SK-N-MC (cell line): ENCODE measurements around the gene NFE2.

Experiments
- DNase-seq: peaks from one replicate; pipeline ENCODE4 v3.0.0-alpha.2; 2011; ENCODE audit warnings: low read depth, low spot score
- H3K27ac ChIP-seq: fragments of 200-600 bp; sonication (generic); 2 replicates; pipeline ENCODE4 v1.5.1; 2016; ENCODE audit warnings: mixed run types
- H3K36me3 ChIP-seq: fragments of 200-600 bp; sonication (generic); 2 replicates; pipeline ENCODE4 v1.6.1; 2017; ENCODE audit warnings: antibody characterized with exemption, low read length, mixed read lengths; ENCODE audit not compliant: insufficient read depth
- H3K4me3 ChIP-seq: fragments of 200-600 bp; sonication (generic); 2 replicates; pipeline ENCODE4 v1.5.1; 2016
- H3K9ac ChIP-seq: fragments of 200-600 bp; sonication (generic); 2 replicates; pipeline ENCODE4 v1.8.0; 2017; ENCODE audit warnings: mixed run types, mixed read lengths; ENCODE audit not compliant: insufficient read length
- H3K9me3 ChIP-seq: fragments of 200-600 bp; sonication (generic); 2 replicates; pipeline ENCODE4 v1.6.1; 2017; ENCODE audit warnings: low read depth, mild to moderate bottlenecking, antibody characterized with exemption, low read length, moderate library complexity, mixed read lengths
- EZH2 ChIP-seq: fragments of 200-600 bp; sonication (generic); IDR thresholded peaks from one replicate; pipeline ENCODE4 v1.6.1; 2017; ENCODE audit warnings: antibody characterized with exemption
- FOXP2 ChIP-seq: optimal IDR thresholded peaks from 2 replicates; pipeline ENCODE3; 2011; ENCODE audit warnings: mild to moderate bottlenecking, moderate library complexity; ENCODE audit not compliant: insufficient read depth; ENCODE audit errors: extremely low read length, control extremely low read depth
- POLR2AphosphoS5 ChIP-seq: IDR thresholded peaks from 2 replicates; pipeline ENCODE4 v1.6.1; 2012; ENCODE audit warnings: mild to moderate bottlenecking, low read depth, low read length, borderline replicate concordance

Gene NFE2

GRCh38 chr12:54251667-54252284, 49.0 kb downstream of the NFE2 start:
- peaks cover 87% of the 10 kb centered on the region for H3K36me3 ChIP-seq
- no peak overlapping the region for H3K9ac ChIP-seq
- H3K27ac ChIP-seq = peak overlapping the region; percentile 62
- TF ChIP-seq POLR2AphosphoS5 (no peak), EZH2 (no peak), FOXP2 (no peak)
- no peaks in the 10 kb centered on the region for H3K9me3 ChIP-seq
- no peak for DNase-seq
- no peak overlapping the region for H3K4me3 ChIP-seq

GRCh38 chr12:54249489-54249888, 51.3 kb downstream of the NFE2 start:
- H3K36me3 ChIP-seq = peaks cover 83% of the 10 kb centered on the region
- TF ChIP-seq POLR2AphosphoS5 = no peak
- TF ChIP-seq FOXP2 = no peak
- TF ChIP-seq EZH2 = no peak
- DNase-seq = no peak

GRCh38 chr12:54246011-54246641, 54.7 kb downstream of the NFE2 start:
- TF ChIP-seq EZH2 = no peak
- no peak for TF ChIP-seq POLR2AphosphoS5
- no peak for TF ChIP-seq FOXP2
- peaks cover 85% of the 10 kb centered on the region for H3K36me3 ChIP-seq
- H3K27ac ChIP-seq = no peak overlapping the region
- H3K4me3 ChIP-seq = no peak overlapping the region
- H3K9me3 ChIP-seq = no peaks in the 10 kb centered on the region
- DNase-seq = no peak
- no peak overlapping the region for H3K9ac ChIP-seq

More at GRCh38 chr12:54249489-54249888, 51.3 kb downstream of the NFE2 start:
- H3K9me3 ChIP-seq = no peaks in the 10 kb centered on the region
- H3K27ac ChIP-seq = no peak overlapping the region
- no peak overlapping the region for H3K4me3 ChIP-seq
- peak overlapping the region; percentile 0 for H3K9ac ChIP-seq
